ENCODE data around the gene SH2D2A. TPM values are rescaled to one million over a fixed set of nuclear protein-coding genes. Genes with fewer than 3 reads are reported as not detected.

SH2D2A gene
- total and polyA plus RNA-seq, 9 of the 15 experiments (the other 6 are each of a cell fraction or from before 2014, with no cell fraction given), result 0.89 to 33.6 (median 6.9) TPM

DNA sequence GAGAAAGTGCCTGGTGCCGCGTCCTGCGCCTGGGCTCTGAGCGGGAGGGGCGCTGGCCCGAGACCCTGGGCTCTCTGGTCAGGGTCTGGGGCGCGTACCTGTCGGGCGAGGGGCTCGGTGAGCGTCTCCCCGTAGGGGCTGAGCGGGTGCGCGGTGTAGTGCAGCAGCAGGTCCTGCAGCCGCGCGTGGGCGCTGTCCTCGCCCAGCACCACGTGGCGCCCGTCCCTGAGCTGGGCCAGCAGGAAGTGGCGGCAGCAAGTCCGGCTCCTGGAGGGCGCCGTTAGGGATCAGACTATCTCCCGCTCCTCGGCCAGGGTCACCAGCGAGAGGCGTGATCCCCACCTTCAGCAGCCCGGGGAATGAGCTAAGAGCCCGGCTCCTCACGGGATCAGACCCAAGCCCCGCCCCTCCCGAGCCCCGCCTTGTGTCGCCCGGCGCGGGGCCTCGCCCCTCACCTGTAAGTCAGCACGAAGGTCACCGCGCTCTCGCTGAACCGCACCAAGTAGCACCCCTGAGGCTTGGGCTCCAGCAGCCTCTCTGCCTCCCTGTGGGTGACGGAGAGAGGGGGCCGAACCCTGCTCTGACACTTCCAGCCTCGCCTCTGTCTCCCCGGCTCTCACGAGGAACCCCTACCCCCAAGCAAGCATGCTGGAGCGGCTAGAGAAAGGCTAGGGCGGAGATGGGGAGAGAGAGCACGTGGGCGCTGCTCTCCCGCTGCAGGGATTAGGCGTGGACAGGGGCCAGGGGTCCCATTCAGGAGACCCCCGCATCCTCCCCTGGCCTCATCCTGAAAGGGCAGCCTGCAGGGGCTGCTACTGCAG is 2.7 kb downstream of the SH2D2A start (continued):
- TF ChIP-seq YBX1 (IDR thresholded peaks at IDR 0.05) (no peak), HNRNPLL (IDR thresholded peaks at IDR 0.05; ENCODE audit: low read depth, low read length, poor library complexity, severe bottlenecking) (no peak), SMARCA5 (IDR thresholded peaks at IDR 0.05) (peak; percentile 61; the same call in 1 of the 2 replicates), ZNF239 (CRISPR knock-in tag; IDR thresholded peaks at IDR 0.05) (no peak; the same call in 1 of the 2 replicates), RCOR1 (IDR thresholded peaks at IDR 0.05; ENCODE audit: borderline replicate concordance in 1 of 2, low read depth in 2 of 2, low read length in 2 of 2) (peak in 1 of 2 experiments; percentile 60; a peak in 1 of 4 replicates), SMAD1 (IDR thresholded peaks at IDR 0.05; ENCODE audit: low read depth, low read length, partially characterized antibody) (peak; percentile 27), ZNF146 (CRISPR knock-in tag; IDR thresholded peaks at IDR 0.05; ENCODE audit: unreplicated experiment) (no peak)
- TF ChIP-seq, protein P1, sequence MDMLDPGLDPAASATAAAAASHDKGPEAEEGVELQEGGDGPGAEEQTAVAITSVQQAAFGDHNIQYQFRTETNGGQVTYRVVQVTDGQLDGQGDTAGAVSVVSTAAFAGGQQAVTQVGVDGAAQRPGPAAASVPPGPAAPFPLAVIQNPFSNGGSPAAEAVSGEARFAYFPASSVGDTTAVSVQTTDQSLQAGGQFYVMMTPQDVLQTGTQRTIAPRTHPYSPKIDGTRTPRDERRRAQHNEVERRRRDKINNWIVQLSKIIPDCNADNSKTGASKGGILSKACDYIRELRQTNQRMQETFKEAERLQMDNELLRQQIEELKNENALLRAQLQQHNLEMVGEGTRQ (CRISPR knock-in tag; IDR thresholded peaks at IDR 0.05), result peak; percentile 89
- TF ChIP-seq, protein P2, sequence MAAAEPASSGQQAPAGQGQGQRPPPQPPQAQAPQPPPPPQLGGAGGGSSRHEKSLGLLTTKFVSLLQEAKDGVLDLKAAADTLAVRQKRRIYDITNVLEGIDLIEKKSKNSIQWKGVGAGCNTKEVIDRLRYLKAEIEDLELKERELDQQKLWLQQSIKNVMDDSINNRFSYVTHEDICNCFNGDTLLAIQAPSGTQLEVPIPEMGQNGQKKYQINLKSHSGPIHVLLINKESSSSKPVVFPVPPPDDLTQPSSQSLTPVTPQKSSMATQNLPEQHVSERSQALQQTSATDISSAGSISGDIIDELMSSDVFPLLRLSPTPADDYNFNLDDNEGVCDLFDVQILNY (CRISPR knock-in tag; IDR thresholded peaks at IDR 0.05), result no peak
- TF ChIP-seq, protein P3, sequence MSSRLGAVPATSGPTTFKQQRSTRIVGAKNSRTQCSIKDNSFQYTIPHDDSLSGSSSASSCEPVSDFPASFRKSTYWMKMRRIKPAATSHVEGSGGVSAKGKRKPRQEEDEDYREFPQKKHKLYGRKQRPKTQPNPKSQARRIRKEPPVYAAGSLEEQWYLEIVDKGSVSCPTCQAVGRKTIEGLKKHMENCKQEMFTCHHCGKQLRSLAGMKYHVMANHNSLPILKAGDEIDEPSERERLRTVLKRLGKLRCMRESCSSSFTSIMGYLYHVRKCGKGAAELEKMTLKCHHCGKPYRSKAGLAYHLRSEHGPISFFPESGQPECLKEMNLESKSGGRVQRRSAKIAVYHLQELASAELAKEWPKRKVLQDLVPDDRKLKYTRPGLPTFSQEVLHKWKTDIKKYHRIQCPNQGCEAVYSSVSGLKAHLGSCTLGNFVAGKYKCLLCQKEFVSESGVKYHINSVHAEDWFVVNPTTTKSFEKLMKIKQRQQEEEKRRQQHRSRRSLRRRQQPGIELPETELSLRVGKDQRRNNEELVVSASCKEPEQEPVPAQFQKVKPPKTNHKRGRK (tag; IDR thresholded peaks at IDR 0.05), result no peak
- TF ChIP-seq, protein P4, sequence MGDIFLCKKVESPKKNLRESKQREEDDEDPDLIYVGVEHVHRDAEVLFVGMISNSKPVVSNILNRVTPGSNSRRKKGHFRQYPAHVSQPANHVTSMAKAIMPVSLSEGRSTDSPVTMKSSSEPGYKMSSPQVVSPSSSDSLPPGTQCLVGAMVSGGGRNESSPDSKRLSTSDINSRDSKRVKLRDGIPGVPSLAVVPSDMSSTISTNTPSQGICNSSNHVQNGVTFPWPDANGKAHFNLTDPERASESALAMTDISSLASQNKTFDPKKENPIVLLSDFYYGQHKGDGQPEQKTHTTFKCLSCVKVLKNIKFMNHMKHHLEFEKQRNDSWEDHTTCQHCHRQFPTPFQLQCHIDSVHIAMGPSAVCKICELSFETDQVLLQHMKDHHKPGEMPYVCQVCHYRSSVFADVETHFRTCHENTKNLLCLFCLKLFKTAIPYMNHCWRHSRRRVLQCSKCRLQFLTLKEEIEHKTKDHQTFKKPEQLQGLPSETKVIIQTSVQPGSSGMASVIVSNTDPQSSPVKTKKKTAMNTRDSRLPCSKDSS (IDR thresholded peaks at IDR 0.05; ENCODE audit: low read depth, partially characterized antibody), result no peak
- TF ChIP-seq, protein P5, sequence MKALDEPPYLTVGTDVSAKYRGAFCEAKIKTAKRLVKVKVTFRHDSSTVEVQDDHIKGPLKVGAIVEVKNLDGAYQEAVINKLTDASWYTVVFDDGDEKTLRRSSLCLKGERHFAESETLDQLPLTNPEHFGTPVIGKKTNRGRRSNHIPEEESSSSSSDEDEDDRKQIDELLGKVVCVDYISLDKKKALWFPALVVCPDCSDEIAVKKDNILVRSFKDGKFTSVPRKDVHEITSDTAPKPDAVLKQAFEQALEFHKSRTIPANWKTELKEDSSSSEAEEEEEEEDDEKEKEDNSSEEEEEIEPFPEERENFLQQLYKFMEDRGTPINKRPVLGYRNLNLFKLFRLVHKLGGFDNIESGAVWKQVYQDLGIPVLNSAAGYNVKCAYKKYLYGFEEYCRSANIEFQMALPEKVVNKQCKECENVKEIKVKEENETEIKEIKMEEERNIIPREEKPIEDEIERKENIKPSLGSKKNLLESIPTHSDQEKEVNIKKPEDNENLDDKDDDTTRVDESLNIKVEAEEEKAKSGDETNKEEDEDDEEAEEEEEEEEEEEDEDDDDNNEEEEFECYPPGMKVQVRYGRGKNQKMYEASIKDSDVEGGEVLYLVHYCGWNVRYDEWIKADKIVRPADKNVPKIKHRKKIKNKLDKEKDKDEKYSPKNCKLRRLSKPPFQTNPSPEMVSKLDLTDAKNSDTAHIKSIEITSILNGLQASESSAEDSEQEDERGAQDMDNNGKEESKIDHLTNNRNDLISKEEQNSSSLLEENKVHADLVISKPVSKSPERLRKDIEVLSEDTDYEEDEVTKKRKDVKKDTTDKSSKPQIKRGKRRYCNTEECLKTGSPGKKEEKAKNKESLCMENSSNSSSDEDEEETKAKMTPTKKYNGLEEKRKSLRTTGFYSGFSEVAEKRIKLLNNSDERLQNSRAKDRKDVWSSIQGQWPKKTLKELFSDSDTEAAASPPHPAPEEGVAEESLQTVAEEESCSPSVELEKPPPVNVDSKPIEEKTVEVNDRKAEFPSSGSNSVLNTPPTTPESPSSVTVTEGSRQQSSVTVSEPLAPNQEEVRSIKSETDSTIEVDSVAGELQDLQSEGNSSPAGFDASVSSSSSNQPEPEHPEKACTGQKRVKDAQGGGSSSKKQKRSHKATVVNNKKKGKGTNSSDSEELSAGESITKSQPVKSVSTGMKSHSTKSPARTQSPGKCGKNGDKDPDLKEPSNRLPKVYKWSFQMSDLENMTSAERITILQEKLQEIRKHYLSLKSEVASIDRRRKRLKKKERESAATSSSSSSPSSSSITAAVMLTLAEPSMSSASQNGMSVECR (CRISPR knock-in tag; IDR thresholded peaks at IDR 0.05), result peak; percentile 96; the same call in 1 of the 2 replicates
- TF ChIP-seq, protein P6, sequence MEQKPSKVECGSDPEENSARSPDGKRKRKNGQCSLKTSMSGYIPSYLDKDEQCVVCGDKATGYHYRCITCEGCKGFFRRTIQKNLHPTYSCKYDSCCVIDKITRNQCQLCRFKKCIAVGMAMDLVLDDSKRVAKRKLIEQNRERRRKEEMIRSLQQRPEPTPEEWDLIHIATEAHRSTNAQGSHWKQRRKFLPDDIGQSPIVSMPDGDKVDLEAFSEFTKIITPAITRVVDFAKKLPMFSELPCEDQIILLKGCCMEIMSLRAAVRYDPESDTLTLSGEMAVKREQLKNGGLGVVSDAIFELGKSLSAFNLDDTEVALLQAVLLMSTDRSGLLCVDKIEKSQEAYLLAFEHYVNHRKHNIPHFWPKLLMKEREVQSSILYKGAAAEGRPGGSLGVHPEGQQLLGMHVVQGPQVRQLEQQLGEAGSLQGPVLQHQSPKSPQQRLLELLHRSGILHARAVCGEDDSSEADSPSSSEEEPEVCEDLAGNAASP (IDR thresholded peaks at IDR 0.05), result no peak

All from K562 (cell line).